Sigmoid colon (tissue), 7 donors: Measurements from ENCODE around the gene POLR2F. TPM values are rescaled to one million over a fixed set of nuclear protein-coding genes. Genes with fewer than 3 reads are reported as not detected.

ENCODE experiments used
- DNase-seq: peaks from one replicate; pipeline ENCODE4 v3.0.0-alpha.2; 2019
- H3K27ac ChIP-seq, 4 donors: fragments of 200-600 bp; sonication (generic); one replicate each; pipeline ENCODE4 v1.5.1; 2016 to 2019; ENCODE audit warnings: mild to moderate bottlenecking in 1 of 4
- H3K27me3 ChIP-seq, 3 donors: fragments of 200-600 bp; sonication (generic); one replicate each; pipeline ENCODE4 v1.5.1; 2019; ENCODE audit warnings: mild to moderate bottlenecking in 1 of 3
- H3K36me3 ChIP-seq, 4 donors: fragments of 200-600 bp; sonication (generic); one replicate each; pipeline ENCODE4 v1.5.1; 2016 to 2019
- H3K4me1 ChIP-seq, 4 donors: fragments of 200-600 bp; sonication (generic); one replicate each; pipeline ENCODE4 v1.5.1; 2017 to 2019
- H3K4me3 ChIP-seq, 4 donors: fragments of 200-600 bp; sonication (generic); one replicate each; pipeline ENCODE4 v1.5.1; 2017 to 2019; ENCODE audit warnings: mild to moderate bottlenecking in 2 of 4, moderate library complexity in 1 of 4
- H3K9me3 ChIP-seq, 4 donors: fragments of 200-600 bp in 3 of 4; sonication (generic) in 3 of 4; one replicate each; pipeline versions ENCODE4 v1.5.1 to v1.6.1; 2013 to 2019
- CTCF ChIP-seq, 4 experiments: fragments of 450-650 bp in 3 of 4; fragments of 200-600 bp in 1 of 4; IDR thresholded peaks; one replicate each; pipeline ENCODE4 v1.5.1; 2016 to 2019; ENCODE audit warnings: antibody characterized with exemption in 4 of 4, mild to moderate bottlenecking in 3 of 4, moderate library complexity in 2 of 4
- EP300 ChIP-seq, 4 donors: sonication (generic); formaldehyde crosslinking; IDR thresholded peaks; one replicate each; pipeline ENCODE4 v1.6.1; 2017; ENCODE audit warnings: antibody characterized with exemption in 4 of 4
- POLR2A ChIP-seq, 2 donors: fragments of 450-650 bp; IDR thresholded peaks; one replicate each; pipeline ENCODE4 v1.6.1; 2016; ENCODE audit warnings: antibody characterized with exemption in 2 of 2, mild to moderate bottlenecking in 2 of 2, moderate library complexity in 2 of 2
- POLR2AphosphoS5 ChIP-seq, 4 donors: sonication (generic); formaldehyde crosslinking; IDR thresholded peaks; one replicate each; pipeline ENCODE4 v1.6.1; 2017; ENCODE audit warnings: antibody characterized with exemption in 4 of 4
- WGBS, 2 donors: extraction: QIAGEN DNeasy Blood & Tissue Kit; methylation state at CpG; one replicate each; pipeline ENCODE4 v1.1.7; 2013; 5-methylcytosine and 5-hydroxymethylcytosine counted together
- intact Hi-C: fragments of 100-400 bp; cut with DNase I; formaldehyde crosslinking; loops from one replicate; pipeline ENCODE4 v1.15.1; 2023
- polyA plus RNA-seq, 3 donors: library from polyadenylated mRNA; stranded (reverse); fragments of 200-250 nt; gene quantifications; one replicate each; pipeline ENCODE4 v1.2.3, GENCODE V29; 2013
- total RNA-seq, 4 donors: library from RNA; depleted of rRNA; stranded (reverse); fragments of >200 nt; gene quantifications; one replicate each; pipeline ENCODE4 v1.1.0, GENCODE V29; 2016
- donor health status: healthy with polysubstance abuse.
- donor health status: Bipolar disorder and iron deficiency.
- donor health status: healthy.

POLR2F gene
- total and polyA plus RNA-seq, 7 donors: 47.9 to 149 (median 96.9) TPM

GRCh38 chr22:37999640-38000272 lies 46.3 kb downstream of the POLR2F start:
- H3K9me3 ChIP-seq: no peaks in the 10 kb centered on the region
- TF ChIP-seq POLR2A (IDR thresholded peaks at IDR 0.05) (no peak), POLR2AphosphoS5 (IDR thresholded peaks at IDR 0.05) (peak in 3 of 4 donors; percentile 9 to 54 (median 39))
- H3K36me3 ChIP-seq: no peaks in the 10 kb centered on the region
- H3K27ac ChIP-seq: peak overlapping the region; percentile 20 to 66 (median 56)
- H3K4me1 ChIP-seq: peaks cover 0 to 6% (median 2%) of the 10 kb centered on the region in 4 donors
- intact Hi-C loops: no loop called here
- DNase-seq: no peak
- H3K27me3 ChIP-seq: no peaks in the 10 kb centered on the region
- 72 to 75% methylated on average over 16 of the region's 16 CpGs for WGBS, 2 donors
- H3K4me3 ChIP-seq: no peak overlapping the region

DNA sequence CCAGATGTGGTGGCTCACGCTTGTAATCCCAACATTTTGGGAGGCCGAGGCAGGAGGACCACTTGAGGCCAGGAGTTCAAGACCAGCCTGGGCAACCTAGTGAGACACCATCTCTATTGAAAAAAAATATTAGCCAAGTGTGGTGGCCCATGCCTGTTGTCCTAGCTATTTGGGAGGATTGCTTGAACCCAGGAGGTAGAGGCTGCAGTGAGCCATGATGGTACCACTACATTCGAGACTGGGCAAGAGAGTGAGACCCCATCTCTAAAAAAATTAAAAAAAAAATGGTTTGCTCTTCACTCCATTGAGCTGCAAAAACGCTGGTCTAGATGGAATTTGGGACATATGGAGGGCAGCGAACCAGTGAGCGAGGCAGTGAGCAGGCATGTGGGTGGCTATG lies 52.4 kb downstream of the POLR2F start:
- TF ChIP-seq POLR2A (IDR thresholded peaks at IDR 0.05) (no peak), CTCF (IDR thresholded peaks at IDR 0.05) (no peak), POLR2AphosphoS5 (IDR thresholded peaks at IDR 0.05) (no peak), EP300 (IDR thresholded peaks at IDR 0.05) (no peak)
- no peak for DNase-seq
- H3K4me1 ChIP-seq: no peaks in the 10 kb centered on the region
- 90% methylated on average over 6 of the region's 6 CpGs for WGBS, 2 donors
- H3K4me3 ChIP-seq: no peak overlapping the region
- no peaks in the 10 kb centered on the region for H3K27me3 ChIP-seq
- no peaks in the 10 kb centered on the region for H3K9me3 ChIP-seq
- no peak overlapping the region for H3K27ac ChIP-seq
- intact Hi-C loops: no loop called here
- no peaks in the 10 kb centered on the region for H3K36me3 ChIP-seq

GRCh38 chr22:38006906-38007305 lies 53.4 kb downstream of the POLR2F start:
- TF ChIP-seq EP300 (IDR thresholded peaks at IDR 0.05) (no peak), POLR2AphosphoS5 (IDR thresholded peaks at IDR 0.05) (no peak), POLR2A (IDR thresholded peaks at IDR 0.05) (no peak), CTCF (IDR thresholded peaks at IDR 0.05) (no peak)
- Histone ChIP-seq H3K9me3 (no peaks in the 10 kb centered on the region), H3K4me1 (no peaks in the 10 kb centered on the region), H3K4me3 (no peak overlapping the region), H3K36me3 (no peaks in the 10 kb centered on the region), H3K27me3 (no peaks in the 10 kb centered on the region), H3K27ac (no peak overlapping the region)
- DNase-seq: no peak
- 93 to 95% methylated on average over 3 of the region's 3 CpGs for WGBS, 2 donors
- intact Hi-C loops: no loop called here

DNA sequence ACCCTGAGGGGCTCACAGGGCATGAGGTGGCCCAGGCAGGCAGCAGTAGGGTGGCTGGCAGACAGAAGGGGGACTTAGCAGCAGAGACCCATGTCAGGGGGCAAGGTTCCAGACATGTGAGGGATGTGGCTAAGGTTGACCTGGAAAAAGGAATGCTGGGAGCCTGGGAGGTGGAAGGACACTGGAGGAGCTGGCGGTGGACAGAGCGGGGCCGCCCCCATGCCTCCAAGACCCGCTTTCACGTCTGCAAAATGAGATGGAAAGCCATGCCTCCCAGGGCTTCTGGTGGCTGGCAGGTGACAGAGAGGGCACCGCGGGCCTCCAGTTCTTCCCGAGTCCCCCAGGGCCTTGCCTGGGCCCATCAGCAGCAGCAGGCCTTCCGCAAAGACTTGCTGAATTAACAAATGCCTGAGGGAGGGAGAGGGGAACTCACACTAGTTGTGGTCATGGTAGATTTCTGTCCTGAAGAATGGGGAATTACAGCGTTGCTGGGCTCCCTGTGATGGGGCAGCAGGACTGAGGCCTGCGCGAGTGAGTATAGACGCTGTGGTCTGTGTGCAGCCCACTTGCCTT lies 53.9 kb downstream of the POLR2F start:
- Histone ChIP-seq H3K4me1 (no peaks in the 10 kb centered on the region), H3K27ac (no peak overlapping the region), H3K9me3 (no peaks in the 10 kb centered on the region), H3K36me3 (no peaks in the 10 kb centered on the region), H3K4me3 (no peak overlapping the region), H3K27me3 (no peaks in the 10 kb centered on the region)
- no peak for TF ChIP-seq EP300 (IDR thresholded peaks at IDR 0.05)
- intact Hi-C loops: no loop called here
- DNase-seq: no peak
- 94 to 95% methylated on average over 13 of the region's 13 CpGs for WGBS, 2 donors

- intact Hi-C loops: no loop called here
- Histone ChIP-seq H3K27ac (no peak overlapping the region), H3K4me3 (no peak overlapping the region), H3K36me3 (no peaks in the 10 kb centered on the region), H3K27me3 (no peaks in the 10 kb centered on the region), H3K9me3 (no peaks in the 10 kb centered on the region), H3K4me1 (no peaks in the 10 kb centered on the region)
- no peak for DNase-seq
- TF ChIP-seq CTCF (IDR thresholded peaks at IDR 0.05): no peak
- TF ChIP-seq POLR2AphosphoS5 (IDR thresholded peaks at IDR 0.05): no peak
- no peak for TF ChIP-seq EP300 (IDR thresholded peaks at IDR 0.05)
- TF ChIP-seq POLR2A (IDR thresholded peaks at IDR 0.05): no peak
- 75 to 78% methylated on average over 14 of the region's 14 CpGs for WGBS, 2 donors
These were observed 55.7 kb downstream of the POLR2F start for GRCh38 chr22:38009000-38009806.
